GM19324 (cell line): ENCODE measurements around the gene OTOP2.
"Not testable (repeated sequence)": the region's sequence is repeated elsewhere in the genome, so short reads cannot be mapped to it uniquely, and the experiment has no call there.

Experiments used
- ATAC-seq: cut with Tn5 transposase; IDR thresholded peaks from one replicate; pipeline ENCODE4 v1.9.1; 2021; ENCODE audit warnings: mild to moderate bottlenecking, moderate library complexity; ENCODE audit not compliant: unreplicated experiment, low FRiP score

Gene OTOP2

GRCh38 chr17:74969501-74969900 lies 45.4 kb downstream of the OTOP2 start:
- ATAC-seq = not testable (repeated sequence)

GRCh38 chr17:74970395-74970794 lies 46.3 kb downstream of the OTOP2 start:
- no peak for ATAC-seq

GRCh38 chr17:74971069-74971841 lies 47.2 kb downstream of the OTOP2 start:
- ATAC-seq = no peak

- ATAC-seq = no peak
These were observed 47.7 kb downstream of the OTOP2 start for GRCh38 chr17:74971842-74972106.

- no peak for ATAC-seq
These were observed 48.3 kb downstream of the OTOP2 start, which contains the start of gene HID1 for GRCh38 chr17:74972107-74972972. HID1 (minus strand) TSS chr17:74972759; CDS start chr17:74972656, 103 bp downstream.

GRCh38 chr17:74972973-74973328 lies 48.9 kb downstream of the OTOP2 start:
- no peak for ATAC-seq

GRCh38 chr17:74975943-74976342 lies 51.9 kb downstream of the OTOP2 start:
- no peak for ATAC-seq

GRCh38 chr17:74977802-74978201 lies 53.7 kb downstream of the OTOP2 start:
- ATAC-seq = no peak

GRCh38 chr17:74978240-74978639 lies 54.2 kb downstream of the OTOP2 start:
- no peak for ATAC-seq

GRCh38 chr17:74979408-74980146 lies 55.5 kb downstream of the OTOP2 start:
- ATAC-seq = no peak

GRCh38 chr17:74981318-74981978 lies 57.4 kb downstream of the OTOP2 start:
- no peak for ATAC-seq

- no peak for ATAC-seq
These were observed 58.0 kb downstream of the OTOP2 start for GRCh38 chr17:74981979-74982662.

GRCh38 chr17:74982663-74983313 lies 58.7 kb downstream of the OTOP2 start:
- ATAC-seq = not testable (repeated sequence)
